Calu3 (cell line): ENCODE measurements around the gene NIPSNAP2. TPM values are rescaled to one million over a fixed set of nuclear protein-coding genes. Genes with fewer than 3 reads are reported as not detected.

Experiments used
- BruUV-seq: library from RNA; stranded (reverse); fragments of 400-500 nt; replicated peaks from 2 replicates; lab custom pipeline; 2021; lab: Mats Ljungman, UMichigan
- CTCF ChIA-PET: fragments of 300-600 bp; sonication (Branson Sonifier 250); formaldehyde crosslinking; loops from one replicate; lab custom pipeline; 2022; ENCODE audit warnings: antibody characterized with exemption; lab: Charles Lee
- DNase-seq: peaks from one replicate; pipeline ENCODE4 v3.0.0; 2022
- H3K27ac Mint-ChIP-seq: one replicate; pipeline ENCODE4 v1.8.0; 2022; ENCODE audit warnings: mixed read lengths; ENCODE audit not compliant: unreplicated experiment
- H3K27me3 Mint-ChIP-seq: one replicate; pipeline ENCODE4 v1.8.0; 2022; ENCODE audit warnings: mixed read lengths; ENCODE audit not compliant: unreplicated experiment
- H3K36me3 Mint-ChIP-seq: one replicate; pipeline ENCODE4 v1.8.0; 2022; ENCODE audit warnings: mild to moderate bottlenecking, moderate library complexity, mixed read lengths; ENCODE audit not compliant: insufficient read depth, unreplicated experiment
- H3K4me1 Mint-ChIP-seq: one replicate; pipeline ENCODE4 v1.8.0; 2022; ENCODE audit warnings: mild to moderate bottlenecking, low read depth, mixed read lengths; ENCODE audit not compliant: unreplicated experiment
- H3K4me3 Mint-ChIP-seq: one replicate; pipeline ENCODE4 v1.8.0; 2022; ENCODE audit warnings: mild to moderate bottlenecking, low read depth, moderate library complexity, mixed read lengths; ENCODE audit not compliant: unreplicated experiment
- H3K9me3 Mint-ChIP-seq: one replicate; pipeline ENCODE4 v1.8.0; 2022; ENCODE audit warnings: low read depth, mixed read lengths; ENCODE audit not compliant: unreplicated experiment
- intact Hi-C: fragments of 100-400 bp; cut with micrococcal nuclease; formaldehyde crosslinking; loops from one replicate; pipeline ENCODE4 v1.10.0; 2022; ENCODE audit not compliant: unreplicated experiment
- total RNA-seq: library from RNA; stranded (reverse); gene quantifications from 2 replicates; pipeline ENCODE4 v1.2.3, GENCODE V29; 2022
- TF ChIP-seq, protein P1 (sequence below): fragments of 200-600 bp; IDR thresholded peaks from one replicate; pipeline ENCODE4 v1.8.0; 2022; ENCODE audit warnings: antibody characterized with exemption; ENCODE audit not compliant: unreplicated experiment

The NIPSNAP2 gene
- total RNA-seq, 1 experiment from 2014 or later: 93.8 TPM

GRCh38 chr7:55977831-55978230 is 13.4 kb downstream of the NIPSNAP2 start:
- H3K27ac Mint-ChIP-seq: no peak overlapping the region
- H3K4me1 Mint-ChIP-seq: no peaks in the 10 kb centered on the region
- no peaks in the 10 kb centered on the region for H3K27me3 Mint-ChIP-seq
- TF ChIP-seq, protein P1, sequence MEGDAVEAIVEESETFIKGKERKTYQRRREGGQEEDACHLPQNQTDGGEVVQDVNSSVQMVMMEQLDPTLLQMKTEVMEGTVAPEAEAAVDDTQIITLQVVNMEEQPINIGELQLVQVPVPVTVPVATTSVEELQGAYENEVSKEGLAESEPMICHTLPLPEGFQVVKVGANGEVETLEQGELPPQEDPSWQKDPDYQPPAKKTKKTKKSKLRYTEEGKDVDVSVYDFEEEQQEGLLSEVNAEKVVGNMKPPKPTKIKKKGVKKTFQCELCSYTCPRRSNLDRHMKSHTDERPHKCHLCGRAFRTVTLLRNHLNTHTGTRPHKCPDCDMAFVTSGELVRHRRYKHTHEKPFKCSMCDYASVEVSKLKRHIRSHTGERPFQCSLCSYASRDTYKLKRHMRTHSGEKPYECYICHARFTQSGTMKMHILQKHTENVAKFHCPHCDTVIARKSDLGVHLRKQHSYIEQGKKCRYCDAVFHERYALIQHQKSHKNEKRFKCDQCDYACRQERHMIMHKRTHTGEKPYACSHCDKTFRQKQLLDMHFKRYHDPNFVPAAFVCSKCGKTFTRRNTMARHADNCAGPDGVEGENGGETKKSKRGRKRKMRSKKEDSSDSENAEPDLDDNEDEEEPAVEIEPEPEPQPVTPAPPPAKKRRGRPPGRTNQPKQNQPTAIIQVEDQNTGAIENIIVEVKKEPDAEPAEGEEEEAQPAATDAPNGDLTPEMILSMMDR: no peak
- CTCF ChIA-PET: no interaction called here
- H3K36me3 Mint-ChIP-seq: peaks cover 16% of the 10 kb centered on the region
- H3K9me3 Mint-ChIP-seq: no peaks in the 10 kb centered on the region
- H3K4me3 Mint-ChIP-seq: no peak overlapping the region
- intact Hi-C loops: no loop called here
- BruUV-seq: no TSS peak
- no peak for DNase-seq

GRCh38 chr7:55980266-55980665 is 15.9 kb downstream of the NIPSNAP2 start:
- Mint-ChIP-seq H3K27ac (no peak overlapping the region), H3K4me1 (no peaks in the 10 kb centered on the region), H3K27me3 (no peaks in the 10 kb centered on the region), H3K4me3 (no peak overlapping the region), H3K9me3 (no peaks in the 10 kb centered on the region), H3K36me3 (peaks cover 17% of the 10 kb centered on the region)
- no peak for DNase-seq
- CTCF ChIA-PET: interaction anchor here (0.6 kb wide), 2 partner anchors 10 to 81 kb away, joined by 5 to 7 read pairs; no protein-coding TSS in a partner anchor
- TF ChIP-seq, protein P1: no peak
- intact Hi-C loops: no loop called here
- no TSS peak for BruUV-seq

DNA sequence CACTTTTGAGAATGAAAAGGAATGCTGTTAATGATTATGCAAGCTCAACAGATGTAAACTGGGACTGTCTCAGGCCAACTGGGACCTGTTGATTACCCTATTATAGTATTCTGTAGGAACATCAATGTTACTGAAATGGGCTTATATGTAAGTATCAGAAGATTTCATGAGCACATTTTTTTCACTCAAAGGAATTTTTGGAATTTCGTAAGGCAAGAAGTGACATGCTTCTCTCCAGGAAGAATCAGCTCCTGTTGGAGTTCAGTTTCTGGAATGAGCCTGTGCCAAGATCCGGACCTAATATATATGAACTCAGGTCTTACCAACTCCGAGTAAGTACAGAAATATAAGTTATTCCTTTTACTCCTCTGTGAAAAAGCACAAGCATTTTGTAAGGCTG is 19.2 kb downstream of the NIPSNAP2 start:
- CTCF ChIA-PET: interaction anchor here (1.0 kb wide), 1 partner anchor 68 kb away, joined by 3 read pairs; the partner anchor contains the start of genes CCT6A and PSPH
- Mint-ChIP-seq H3K36me3 (peaks cover 27% of the 10 kb centered on the region), H3K9me3 (no peaks in the 10 kb centered on the region), H3K4me3 (no peak overlapping the region), H3K4me1 (no peaks in the 10 kb centered on the region), H3K27ac (no peak overlapping the region), H3K27me3 (no peaks in the 10 kb centered on the region)
- DNase-seq: no peak
- TF ChIP-seq, protein P1: no peak
- no TSS peak for BruUV-seq
- intact Hi-C loops: no loop called here

DNA sequence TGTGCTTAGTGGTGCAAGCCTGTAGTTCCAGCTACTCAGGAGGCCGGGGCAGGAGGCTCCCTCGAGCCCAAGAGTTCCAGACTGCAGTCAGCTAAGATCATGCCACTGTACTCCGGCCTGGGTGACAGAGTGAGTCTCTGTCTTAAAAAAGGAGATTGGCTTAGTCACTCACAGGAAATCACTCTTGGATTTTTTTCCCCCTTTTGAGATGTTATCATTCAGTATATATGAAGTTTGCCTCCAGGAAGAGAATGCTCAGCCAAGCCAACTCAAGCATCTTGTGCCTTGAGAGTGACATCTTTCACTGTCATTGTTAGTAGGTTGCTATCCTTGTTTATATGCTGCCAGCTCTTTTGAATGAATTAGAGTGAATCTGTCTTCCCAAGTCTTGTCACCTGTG is 28.0 kb downstream of the NIPSNAP2 start:
- no TSS peak for BruUV-seq
- CTCF ChIA-PET: no interaction called here

More for the DNA sequence above, 28.0 kb downstream of the NIPSNAP2 start:
- Mint-ChIP-seq H3K4me3 (no peak overlapping the region), H3K36me3 (peaks cover 21% of the 10 kb centered on the region), H3K27me3 (no peaks in the 10 kb centered on the region), H3K9me3 (no peaks in the 10 kb centered on the region), H3K4me1 (no peaks in the 10 kb centered on the region), H3K27ac (no peak overlapping the region)
- TF ChIP-seq, protein P1: no peak
- no peak for DNase-seq
- intact Hi-C loops: no loop called here
